Esophagus (tissue), 2 donors: Measurements from ENCODE around the gene ARTN. TPM values are rescaled to one million over a fixed set of nuclear protein-coding genes. Genes with fewer than 3 reads are reported as not detected.

Experiments used
- H3K27ac ChIP-seq, 2 donors: one replicate each; pipeline ENCODE4 v1.5.1; 2013; ENCODE audit warnings: low read depth in 2 of 2, mild to moderate bottlenecking in 2 of 2, inconsistent platforms in 1 of 2, low read length in 1 of 2, moderate library complexity in 1 of 2
- H3K27me3 ChIP-seq, 2 donors: one replicate each; pipeline ENCODE4 v1.6.1; 2013; ENCODE audit warnings: low read length in 2 of 2, control low read depth in 1 of 2, mild to moderate bottlenecking in 1 of 2; ENCODE audit not compliant: insufficient read depth in 2 of 2, control insufficient read depth in 1 of 2
- H3K36me3 ChIP-seq, 2 donors: one replicate each; pipeline ENCODE4 v1.6.1; 2013; ENCODE audit warnings: low read length in 1 of 2; ENCODE audit not compliant: control insufficient read depth in 2 of 2, insufficient read depth in 2 of 2
- H3K4me1 ChIP-seq, 2 donors: one replicate each; pipeline ENCODE4 v1.6.1; 2013; ENCODE audit warnings: low read length in 1 of 2; ENCODE audit not compliant: control insufficient read depth in 2 of 2, insufficient read depth in 2 of 2
- H3K4me3 ChIP-seq, 2 donors: one replicate each; pipeline ENCODE4 v1.5.1; 2013; ENCODE audit warnings: low read length in 2 of 2, mild to moderate bottlenecking in 2 of 2, low read depth in 1 of 2, moderate library complexity in 1 of 2
- H3K9me3 ChIP-seq, 2 donors: one replicate each; pipeline ENCODE4 v1.6.1; 2013; ENCODE audit warnings: mild to moderate bottlenecking in 2 of 2, low read depth in 1 of 2, low read length in 1 of 2, moderate library complexity in 1 of 2; ENCODE audit not compliant: control insufficient read depth in 2 of 2, insufficient read depth in 1 of 2
- WGBS, 2 donors: extraction: QIAGEN DNeasy Blood & Tissue Kit; methylation state at CpG; one replicate each; pipeline ENCODE4 v1.1.7; 2013; 5-methylcytosine and 5-hydroxymethylcytosine counted together
- polyA plus RNA-seq, 2 donors: library from polyadenylated mRNA; stranded (reverse); fragments of 200-250 nt; gene quantifications; one replicate each; pipeline ENCODE4 v1.2.3, GENCODE V29; 2013
- donor health status: healthy with polysubstance abuse.
- donor health status: Bipolar disorder and iron deficiency.

ARTN gene, protein sequence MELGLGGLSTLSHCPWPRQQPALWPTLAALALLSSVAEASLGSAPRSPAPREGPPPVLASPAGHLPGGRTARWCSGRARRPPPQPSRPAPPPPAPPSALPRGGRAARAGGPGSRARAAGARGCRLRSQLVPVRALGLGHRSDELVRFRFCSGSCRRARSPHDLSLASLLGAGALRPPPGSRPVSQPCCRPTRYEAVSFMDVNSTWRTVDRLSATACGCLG
- 1 to 10 TPM; 1.8 to 2.6 TPM for polyA plus RNA-seq

DNA sequence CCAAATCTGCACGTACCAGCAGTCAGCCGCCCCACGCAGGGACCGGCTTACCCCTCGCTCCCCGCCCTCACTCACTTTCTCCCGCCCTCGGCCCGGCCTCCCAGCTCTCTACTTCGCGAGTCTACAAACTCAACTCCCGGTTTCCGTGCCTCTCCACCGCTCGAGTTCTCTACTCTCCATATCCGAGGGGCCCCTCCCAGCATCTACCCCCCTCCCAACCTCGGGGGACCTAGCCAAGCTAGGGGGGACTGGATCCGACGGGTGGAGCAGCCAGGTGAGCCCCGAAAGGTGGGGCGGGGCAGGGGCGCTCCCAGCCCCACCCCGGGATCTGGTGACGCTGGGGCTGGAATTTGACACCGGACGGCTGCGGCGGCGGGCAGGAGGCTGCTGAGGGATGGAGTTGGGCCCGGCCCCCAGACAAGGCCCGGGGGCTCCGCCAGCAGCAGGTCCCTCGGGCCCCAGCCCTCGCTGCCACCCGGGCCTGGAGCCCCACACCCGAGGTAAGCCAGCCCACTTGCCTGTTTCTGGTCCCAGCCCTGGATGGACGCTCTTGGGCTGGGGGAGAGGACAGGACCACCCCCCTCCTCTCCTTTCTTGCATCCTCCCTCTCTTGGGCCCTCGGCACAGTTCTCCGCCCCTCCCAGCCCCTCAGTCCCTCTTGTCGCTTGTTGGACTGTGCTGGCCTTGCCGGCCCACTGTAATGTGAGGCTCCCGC lies at the start of gene ARTN:
ARTN (plus strand) TSS at position 416 of the 715 bp plus-strand sequence. CDS start 1,856 bp downstream, outside the sequence.
- Histone ChIP-seq H3K27ac (peak within 1 kb of the TSS in 1 of 2 donors; percentile 15), H3K4me1 (peaks cover 3 to 38% of the 10 kb centered on the region in 2 donors), H3K9me3 (no peaks in the 10 kb centered on the region), H3K4me3 (peak within 1 kb of the TSS; percentile 34 to 39), H3K36me3 (no peaks in the 10 kb centered on the region), H3K27me3 (no peaks in the 10 kb centered on the region)
- 3 to 4% methylated on average over 30 to 42 of the region's 42 CpGs for WGBS, 2 donors

DNA sequence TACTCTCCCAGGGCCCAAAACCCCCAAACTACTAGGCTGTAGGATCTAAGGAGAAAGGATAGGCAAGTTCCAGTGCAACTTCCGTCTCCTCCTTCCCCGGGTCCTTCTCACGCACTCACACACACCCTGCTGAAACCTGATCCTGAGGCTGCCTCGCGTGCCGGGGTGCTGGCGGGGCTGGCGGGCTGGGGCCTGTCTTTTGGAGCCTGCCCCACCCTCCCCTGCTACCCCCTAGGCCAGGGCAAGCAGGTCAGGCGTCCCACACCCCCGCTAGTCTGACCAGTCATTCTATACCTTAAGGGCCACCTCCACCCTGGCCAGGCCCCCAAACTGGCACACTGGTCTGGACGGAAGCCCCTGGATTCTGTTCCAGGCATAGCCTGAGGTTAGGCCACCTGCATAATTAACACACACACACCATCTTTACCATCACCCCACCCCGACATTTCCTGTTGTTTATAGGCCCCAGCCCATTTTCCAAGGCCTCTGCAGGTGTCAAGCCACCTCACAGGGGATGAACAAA lies 48.3 kb upstream of the ARTN start:
- Histone ChIP-seq H3K27ac (peak overlapping the region in 1 of 2 donors; percentile 36), H3K9me3 (no peaks in the 10 kb centered on the region), H3K4me3 (no peak overlapping the region), H3K36me3 (no peaks in the 10 kb centered on the region), H3K27me3 (no peaks in the 10 kb centered on the region), H3K4me1 (peaks cover 0 to 13% of the 10 kb centered on the region in 2 donors)
- WGBS, 2 donors, result 51 to 52% methylated on average over 12 of the region's 12 CpGs

DNA sequence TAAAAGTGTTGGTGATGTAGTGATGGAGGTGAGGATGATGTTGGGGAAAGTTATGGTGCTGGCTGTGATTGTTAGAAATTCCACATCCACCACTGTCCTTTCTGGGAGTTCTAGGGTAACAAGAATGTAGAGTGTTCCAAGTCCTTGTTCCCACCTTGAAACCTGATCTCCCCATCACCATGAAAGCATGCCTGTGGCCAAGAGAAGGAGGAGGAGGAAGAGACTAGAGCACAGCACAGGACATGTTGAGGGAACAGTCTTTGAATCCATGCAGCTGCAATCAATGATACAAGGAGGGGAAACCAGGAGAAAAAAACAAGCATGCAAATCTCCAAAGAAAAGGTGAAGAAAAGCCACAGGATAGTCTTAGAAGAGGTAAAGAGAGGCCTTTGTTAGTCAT lies 45.9 kb upstream of the ARTN start:
- no peaks in the 10 kb centered on the region for H3K36me3 ChIP-seq
- H3K9me3 ChIP-seq, result no peaks in the 10 kb centered on the region
- peaks cover 0 to 13% of the 10 kb centered on the region in 2 donors for H3K4me1 ChIP-seq
- no peak overlapping the region for H3K4me3 ChIP-seq
- H3K27me3 ChIP-seq, result no peaks in the 10 kb centered on the region
- H3K27ac ChIP-seq, result no peak overlapping the region

DNA sequence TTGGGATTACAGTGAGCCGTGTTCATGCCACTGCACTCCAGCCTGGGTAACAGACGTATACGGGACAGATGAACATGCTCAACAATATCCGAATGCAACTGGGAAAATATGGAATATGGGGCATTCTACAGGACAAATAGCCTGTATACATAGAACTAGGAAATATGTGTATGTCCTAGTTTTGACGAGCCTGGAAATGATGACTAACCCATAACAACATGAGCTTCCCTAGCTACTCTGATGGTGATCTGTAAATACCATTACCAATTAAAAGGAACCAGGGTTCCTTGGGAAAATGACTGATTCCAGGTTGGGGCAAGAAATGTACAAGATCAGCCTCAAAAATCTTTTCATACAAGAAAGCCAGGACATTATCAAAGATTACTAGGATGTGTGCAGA lies 42.8 kb upstream of the ARTN start:
- WGBS, 2 donors, result 86 to 89% methylated on average over 5 of the region's 5 CpGs
- Histone ChIP-seq H3K27me3 (no peaks in the 10 kb centered on the region), H3K4me1 (no peaks in the 10 kb centered on the region), H3K9me3 (no peaks in the 10 kb centered on the region), H3K4me3 (no peak overlapping the region), H3K27ac (no peak overlapping the region), H3K36me3 (no peaks in the 10 kb centered on the region)

DNA sequence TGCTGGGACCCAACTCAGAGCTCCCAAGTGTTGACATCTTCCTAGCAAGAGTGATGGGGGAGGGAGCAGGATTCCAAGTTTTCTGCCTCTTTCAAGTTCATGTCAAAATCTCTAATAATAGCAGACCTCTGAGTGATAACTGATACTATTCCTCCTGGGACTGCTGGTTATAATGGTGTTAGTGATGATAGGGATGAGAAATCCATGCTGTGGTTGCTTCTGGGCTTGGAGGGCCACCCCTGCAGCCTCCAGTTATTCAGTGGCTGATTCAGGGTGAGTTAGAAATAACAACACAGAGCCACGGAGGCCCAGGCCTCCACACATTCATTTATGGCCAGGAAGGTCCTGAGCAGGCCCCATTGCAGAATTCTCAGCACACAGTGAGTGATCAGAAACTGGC lies 40.6 kb upstream of the ARTN start:
- Histone ChIP-seq H3K4me3 (no peak overlapping the region), H3K27me3 (no peaks in the 10 kb centered on the region), H3K27ac (no peak overlapping the region), H3K4me1 (no peaks in the 10 kb centered on the region), H3K36me3 (no peaks in the 10 kb centered on the region), H3K9me3 (no peaks in the 10 kb centered on the region)
- WGBS, 2 donors, result 38 to 76% methylated on average over 1 of the region's 1 CpG

DNA sequence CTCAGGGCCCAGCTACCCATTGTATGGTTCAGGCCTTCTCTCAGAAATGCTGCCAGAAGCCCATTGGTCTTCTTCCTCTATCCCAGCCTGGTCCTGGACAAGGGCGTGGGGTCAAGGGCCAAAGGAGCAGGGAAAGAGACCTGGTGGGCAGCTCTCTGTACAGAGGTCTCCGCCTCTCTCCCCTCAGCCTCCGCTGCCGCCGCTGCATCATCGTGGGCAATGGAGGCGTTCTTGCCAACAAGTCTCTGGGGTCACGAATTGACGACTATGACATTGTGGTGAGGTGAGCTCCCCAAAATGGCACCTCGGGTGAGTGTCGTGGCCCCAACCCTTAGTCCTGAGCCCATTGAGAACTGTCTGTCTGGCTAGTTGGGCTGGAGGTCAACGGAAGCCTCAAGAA lies 34.6 kb upstream of the ARTN start:
- 96 to 97% methylated on average over 12 of the region's 12 CpGs for WGBS, 2 donors
- Histone ChIP-seq H3K36me3 (peaks cover 0 to 11% of the 10 kb centered on the region in 2 donors), H3K27ac (no peak overlapping the region), H3K27me3 (no peaks in the 10 kb centered on the region), H3K4me1 (peaks cover 3 to 12% of the 10 kb centered on the region in 2 donors), H3K9me3 (no peaks in the 10 kb centered on the region), H3K4me3 (no peak overlapping the region)

DNA sequence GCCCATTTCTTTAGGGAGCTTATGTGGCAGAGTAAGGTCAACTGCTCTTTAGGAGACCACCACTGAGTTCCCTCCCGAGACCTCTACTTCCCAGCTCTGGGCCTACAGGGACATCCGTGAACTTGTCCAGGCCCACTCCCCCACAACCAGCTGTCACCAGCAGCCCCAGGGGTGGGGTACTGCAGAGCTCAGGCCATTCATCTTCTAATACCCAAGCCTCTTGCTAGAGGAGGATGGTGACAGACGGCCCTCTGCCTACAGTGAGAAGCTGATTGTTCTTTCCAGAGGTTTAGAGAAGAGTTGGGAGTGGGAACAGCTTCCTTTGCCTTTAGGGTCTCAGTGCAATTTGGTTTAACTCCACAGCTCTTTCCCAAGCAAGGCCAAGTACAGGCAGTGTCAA lies 33.2 kb upstream of the ARTN start:
- no peaks in the 10 kb centered on the region for H3K9me3 ChIP-seq
- H3K4me3 ChIP-seq, result no peak overlapping the region
- WGBS, 2 donors, result 91 to 96% methylated on average over 3 of the region's 3 CpGs
- peaks cover 3 to 12% of the 10 kb centered on the region in 2 donors for H3K4me1 ChIP-seq
- H3K36me3 ChIP-seq, result peaks cover 0 to 11% of the 10 kb centered on the region in 2 donors
- no peak overlapping the region for H3K27ac ChIP-seq
- H3K27me3 ChIP-seq, result no peaks in the 10 kb centered on the region

DNA sequence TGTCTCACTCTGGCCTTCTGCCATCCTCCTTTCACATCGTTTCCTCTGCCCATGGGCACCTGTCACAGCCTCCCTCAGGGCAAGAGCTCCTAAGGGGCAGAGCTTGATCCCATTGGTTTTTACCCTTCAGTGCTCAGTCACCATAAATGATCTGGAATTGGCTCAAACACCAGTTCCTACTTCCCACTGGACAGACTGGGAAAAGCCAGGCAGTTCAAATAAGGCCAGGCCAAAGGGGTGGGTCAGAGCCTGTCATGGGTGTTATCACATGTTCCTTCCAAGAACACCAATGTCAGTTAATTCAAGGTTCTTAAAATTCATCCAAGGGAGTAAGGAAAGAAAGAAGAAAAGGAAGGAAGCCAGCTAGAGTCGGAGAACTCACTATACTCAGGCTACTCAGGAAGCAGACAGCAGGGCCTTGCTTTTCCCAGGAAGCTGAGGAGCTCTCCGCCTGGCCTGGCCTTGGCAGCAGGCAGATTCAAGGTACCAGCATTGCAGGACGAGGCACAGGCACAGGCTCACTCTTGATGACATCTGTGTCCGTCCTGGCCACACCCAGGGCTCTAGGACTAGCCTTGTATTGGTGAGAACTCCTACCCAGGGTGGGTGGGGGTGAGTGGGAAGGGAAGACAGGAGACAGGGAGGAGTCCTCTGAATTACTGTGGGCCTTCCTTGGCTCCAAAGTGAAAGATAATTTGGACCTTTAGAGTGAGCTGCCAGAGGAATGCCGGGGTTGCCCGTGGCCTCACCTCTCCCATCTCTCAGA lies 32.2 kb upstream of the ARTN start:
- Histone ChIP-seq H3K36me3 (peaks cover 0 to 11% of the 10 kb centered on the region in 2 donors), H3K4me3 (no peak overlapping the region), H3K27me3 (no peaks in the 10 kb centered on the region), H3K4me1 (peaks cover 3 to 12% of the 10 kb centered on the region in 2 donors), H3K27ac (no peak overlapping the region), H3K9me3 (no peaks in the 10 kb centered on the region)
- 66 to 76% methylated on average over 7 of the region's 7 CpGs for WGBS, 2 donors

DNA sequence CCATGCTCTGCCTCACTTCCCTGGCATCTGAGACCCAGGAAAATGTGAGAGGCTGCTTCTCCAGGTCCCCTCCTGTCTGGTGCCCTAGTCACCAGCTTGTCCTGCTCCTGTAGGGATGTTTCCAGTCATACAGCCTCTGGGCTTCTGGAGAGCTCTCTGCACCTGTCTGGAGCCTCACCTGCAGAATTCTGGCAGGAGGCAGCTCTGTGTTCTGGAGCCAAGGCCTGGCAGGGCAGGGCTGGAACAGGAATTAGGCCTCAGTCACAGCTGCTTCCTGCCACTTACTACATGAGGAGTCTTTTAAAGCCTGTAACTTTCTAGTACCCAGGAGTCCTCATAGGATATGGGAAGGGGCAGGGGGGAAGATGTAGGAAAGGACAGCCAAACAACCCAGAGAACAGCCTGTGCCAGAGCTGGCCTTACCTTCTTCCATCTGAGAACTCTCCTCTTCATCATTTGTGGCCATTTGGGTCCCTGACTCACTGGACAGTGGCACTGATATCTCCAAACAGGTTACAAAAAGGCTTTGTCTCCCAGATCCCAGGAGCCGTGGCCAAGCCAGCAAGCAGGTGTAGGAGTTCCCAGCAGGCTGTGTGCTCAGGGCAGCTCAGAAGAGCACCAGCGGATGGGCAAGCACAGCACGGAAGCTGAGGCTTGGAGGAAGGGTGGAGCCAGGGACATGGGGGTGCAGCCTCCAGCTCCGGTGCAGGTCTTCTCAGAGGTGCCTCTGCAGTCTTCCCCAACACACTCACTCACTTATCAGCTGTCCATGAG lies 31.4 kb upstream of the ARTN start:
- Histone ChIP-seq H3K27me3 (no peaks in the 10 kb centered on the region), H3K36me3 (peaks cover 0 to 11% of the 10 kb centered on the region in 2 donors), H3K4me1 (peaks cover 3 to 12% of the 10 kb centered on the region in 2 donors), H3K4me3 (no peak overlapping the region), H3K9me3 (peaks cover 0 to 2% of the 10 kb centered on the region in 2 donors), H3K27ac (no peak overlapping the region)
- WGBS, 2 donors, result 71 to 73% methylated on average over 4 of the region's 4 CpGs
